ENCODE results near the gene RIMS4. TPM values are rescaled to one million over a fixed set of nuclear protein-coding genes. Genes with fewer than 3 reads are reported as not detected.

RIMS4 gene
- polyA plus RNA-seq, 1 experiment, result not detected

GRCh38 chr20:44727651-44728050, 82.7 kb downstream of the RIMS4 start:
- CTCF ChIA-PET, result no interaction called here
- POLR2A ChIA-PET, result no interaction called here
- DNase-seq (ENCODE audit: low read depth), result no peak
- H3K4me3 ChIP-seq (ENCODE audit: low read depth, low read length), result no peak overlapping the region
- H3K27me3 ChIP-seq (ENCODE audit: control insufficient read depth, insufficient read depth, low read length), result no peaks in the 10 kb centered on the region
- no peaks in the 10 kb centered on the region for H3K36me3 ChIP-seq (ENCODE audit: control insufficient read depth, insufficient read depth, low read length)
- TF ChIP-seq CTCF (IDR thresholded peaks at IDR 0.05; ENCODE audit: insufficient read depth, low read depth, low read length), result no peak

GRCh38 chr20:44727039-44727438, 83.3 kb downstream of the RIMS4 start:
- no peak for TF ChIP-seq CTCF (IDR thresholded peaks at IDR 0.05; ENCODE audit: insufficient read depth, low read depth, low read length)
- no peaks in the 10 kb centered on the region for H3K36me3 ChIP-seq (ENCODE audit: control insufficient read depth, insufficient read depth, low read length)
- ChIA-PET CTCF (no interaction called here), POLR2A (no interaction called here)
- no peak for DNase-seq (ENCODE audit: low read depth)
- no peak overlapping the region for H3K4me3 ChIP-seq (ENCODE audit: low read depth, low read length)
- no peaks in the 10 kb centered on the region for H3K27me3 ChIP-seq (ENCODE audit: control insufficient read depth, insufficient read depth, low read length)

- POLR2A ChIA-PET, result no interaction called here
- Histone ChIP-seq H3K36me3 (ENCODE audit: control insufficient read depth, insufficient read depth, low read length) (no peaks in the 10 kb centered on the region), H3K27me3 (ENCODE audit: control insufficient read depth, insufficient read depth, low read length) (no peaks in the 10 kb centered on the region), H3K4me3 (ENCODE audit: low read depth, low read length) (no peak overlapping the region)
- CTCF ChIA-PET, result interaction anchor here (0.9 kb wide), 1 partner anchor 18 kb away, joined by 3 read pairs; no protein-coding TSS in a partner anchor
- no peak for TF ChIP-seq CTCF (IDR thresholded peaks at IDR 0.05; ENCODE audit: insufficient read depth, low read depth, low read length)
- no peak for DNase-seq (ENCODE audit: low read depth)
These were observed 84.5 kb downstream of the RIMS4 start for GRCh38 chr20:44725837-44726236.

GRCh38 chr20:44724423-44725091, 85.8 kb downstream of the RIMS4 start:
- POLR2A ChIA-PET, result no interaction called here
- Histone ChIP-seq H3K36me3 (ENCODE audit: control insufficient read depth, insufficient read depth, low read length) (no peaks in the 10 kb centered on the region), H3K4me3 (ENCODE audit: low read depth, low read length) (no peak overlapping the region), H3K27me3 (ENCODE audit: control insufficient read depth, insufficient read depth, low read length) (no peaks in the 10 kb centered on the region)
- CTCF ChIA-PET, result interaction anchor here (0.6 to 2.2 kb wide), 6 partner anchors 8 to 41 kb away, joined by 3 to 10 read pairs (median 4); partner anchors contain the start of gene CCN5
- no peak for TF ChIP-seq CTCF (IDR thresholded peaks at IDR 0.05; ENCODE audit: insufficient read depth, low read depth, low read length)
- no peak for DNase-seq (ENCODE audit: low read depth)

- H3K36me3 ChIP-seq (ENCODE audit: control insufficient read depth, insufficient read depth, low read length), result no peaks in the 10 kb centered on the region
- no peak for TF ChIP-seq CTCF (IDR thresholded peaks at IDR 0.05; ENCODE audit: insufficient read depth, low read depth, low read length)
- no peaks in the 10 kb centered on the region for H3K27me3 ChIP-seq (ENCODE audit: control insufficient read depth, insufficient read depth, low read length)
- H3K4me3 ChIP-seq (ENCODE audit: low read depth, low read length), result no peak overlapping the region
- ChIA-PET POLR2A (no interaction called here), CTCF (interaction anchor here (1.0 to 2.2 kb wide), 6 partner anchors 9 to 41 kb away, joined by 3 to 10 read pairs (median 4); partner anchors contain the start of gene CCN5)
- DNase-seq (ENCODE audit: low read depth), result no peak
These were observed 86.5 kb downstream of the RIMS4 start for GRCh38 chr20:44723798-44724362.
